CD4-positive, alpha-beta T cell treated with Interleukin-4 for 1 hour (primary cell): Measurements from ENCODE around the gene CTNS.
"Not testable (repeated sequence)": the region's sequence is repeated elsewhere in the genome, so short reads cannot be mapped to it uniquely, and the experiment has no call there.

ENCODE experiments used
- DNase-seq, 2 donors: peaks; one replicate each; pipeline ENCODE4 v3.0.0-alpha.2; 2020 to 2022

The CTNS gene

DNA sequence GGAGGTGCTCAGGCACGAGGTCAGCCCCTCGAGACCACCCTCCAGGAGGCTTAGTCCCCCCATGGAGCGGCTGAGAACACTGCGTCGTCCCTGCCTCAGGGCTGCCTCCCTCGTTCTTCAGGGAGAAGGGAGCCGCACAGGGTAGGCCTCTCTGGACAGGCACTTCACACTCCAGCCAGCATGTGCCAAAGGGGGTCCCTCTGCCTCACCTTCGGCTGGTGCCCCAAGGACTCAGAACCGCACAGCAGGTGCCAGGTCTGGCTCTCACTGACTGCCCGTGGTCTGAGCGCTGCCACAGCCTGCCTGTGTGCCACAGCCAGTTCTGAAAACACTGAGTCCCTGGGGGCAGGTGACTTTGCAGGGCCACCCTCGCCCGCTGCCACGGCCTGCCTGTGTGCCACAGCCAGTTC is 52.3 kb downstream of the CTNS start:
- DNase-seq = no peak

- DNase-seq = no peak
Measured at GRCh38 chr17:3689262-3690093, 52.9 kb downstream of the CTNS start.

- DNase-seq = no peak
Measured at GRCh38 chr17:3690094-3690715, 53.6 kb downstream of the CTNS start.

GRCh38 chr17:3691617-3692067 is 55.1 kb downstream of the CTNS start:
- DNase-seq = no peak

- DNase-seq = no peak
Measured at GRCh38 chr17:3692346-3692745, 55.8 kb downstream of the CTNS start.

GRCh38 chr17:3693141-3693540 is 56.6 kb downstream of the CTNS start:
- DNase-seq = no peak

DNA sequence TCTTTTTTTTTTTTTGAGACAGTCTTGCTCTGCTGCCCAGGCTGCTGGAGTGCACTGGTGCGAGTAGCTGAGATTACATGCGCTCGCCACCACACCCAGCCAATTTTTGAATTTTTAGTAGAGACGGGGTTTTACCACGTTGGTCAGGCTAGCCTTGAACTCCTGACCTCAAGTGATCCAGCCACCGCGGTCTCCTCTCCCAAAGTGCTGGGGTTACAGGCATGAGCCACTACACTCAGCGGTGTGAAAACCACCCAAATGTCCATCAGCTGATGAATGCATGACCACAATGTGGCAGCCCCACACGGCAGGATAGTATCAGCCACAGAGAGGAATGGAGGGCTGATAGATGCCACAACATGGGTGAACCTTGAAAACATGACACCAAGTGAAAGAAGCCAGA is 57.3 kb downstream of the CTNS start:
- DNase-seq = peak; percentile 42 to 62

DNA sequence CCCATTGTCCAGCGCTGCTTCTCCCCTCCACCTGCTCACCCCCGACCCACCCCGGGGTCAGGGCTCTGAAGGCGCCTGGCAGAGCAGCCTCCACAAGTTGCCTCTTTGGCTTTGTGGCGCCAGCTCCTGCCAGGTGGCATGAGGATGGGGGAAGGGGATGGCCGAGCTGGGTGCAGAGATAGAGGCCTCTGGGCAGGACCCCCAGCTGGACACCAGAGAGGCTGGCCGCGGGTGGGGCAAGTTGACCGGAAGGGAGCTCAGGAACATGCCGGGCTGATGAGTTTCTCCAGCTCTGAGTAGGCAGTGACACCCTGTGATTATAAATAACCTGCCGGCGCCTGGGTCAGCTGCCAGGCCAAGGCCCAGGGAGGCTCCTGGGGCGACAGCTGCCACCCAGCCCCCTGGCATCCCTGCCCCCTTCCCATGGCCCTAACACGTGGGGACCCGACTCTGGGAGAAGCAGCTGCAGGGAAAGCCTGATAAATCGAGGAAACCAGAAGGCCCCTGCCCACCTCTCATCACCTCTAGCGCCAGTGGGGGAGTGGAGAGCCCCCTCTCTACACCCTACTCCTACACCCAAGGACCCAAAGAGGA is 58.7 kb downstream of the CTNS start:
- no peak for DNase-seq

DNA sequence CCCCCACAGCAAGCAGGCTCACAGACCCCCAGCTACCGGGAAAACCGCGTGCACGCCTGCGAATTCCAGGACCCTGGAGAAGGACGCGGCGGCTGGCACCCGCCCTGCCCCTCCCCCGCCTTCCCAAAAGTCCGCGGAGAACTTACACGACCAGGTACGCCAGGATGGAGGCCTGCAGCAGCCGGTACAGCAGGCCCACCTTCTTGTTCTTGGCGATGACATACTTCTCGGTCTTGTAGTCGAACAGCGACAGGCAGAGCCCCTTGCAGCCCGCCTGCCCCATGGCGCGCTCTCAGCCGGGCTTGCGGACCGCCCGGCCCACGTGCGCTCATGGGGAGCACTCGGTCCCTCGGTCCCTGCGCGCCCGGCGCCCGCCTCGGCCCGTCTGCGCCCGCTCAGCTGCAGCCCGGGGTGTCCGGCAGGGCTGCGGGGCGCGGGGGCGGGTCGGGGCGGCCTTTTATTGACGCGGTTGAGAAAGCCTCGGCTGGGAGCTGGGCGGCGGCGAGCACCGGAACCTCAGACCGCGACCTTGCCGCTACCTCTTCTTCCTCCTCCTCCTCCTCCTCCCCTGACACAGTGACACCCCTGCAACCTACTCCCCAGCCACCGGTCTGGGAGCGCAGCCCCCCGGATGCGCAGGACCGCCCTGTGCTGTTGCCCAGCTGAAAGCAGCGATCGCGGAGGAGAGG is 59.3 kb downstream of the CTNS start, which contains the start of gene P2RX5:
Gene P2RX5 (minus strand): TSS at position 433 of the 689 bp plus-strand sequence. CDS start 150 bp downstream, at position 283.
- DNase-seq = peak; percentile 53 to 62

DNA sequence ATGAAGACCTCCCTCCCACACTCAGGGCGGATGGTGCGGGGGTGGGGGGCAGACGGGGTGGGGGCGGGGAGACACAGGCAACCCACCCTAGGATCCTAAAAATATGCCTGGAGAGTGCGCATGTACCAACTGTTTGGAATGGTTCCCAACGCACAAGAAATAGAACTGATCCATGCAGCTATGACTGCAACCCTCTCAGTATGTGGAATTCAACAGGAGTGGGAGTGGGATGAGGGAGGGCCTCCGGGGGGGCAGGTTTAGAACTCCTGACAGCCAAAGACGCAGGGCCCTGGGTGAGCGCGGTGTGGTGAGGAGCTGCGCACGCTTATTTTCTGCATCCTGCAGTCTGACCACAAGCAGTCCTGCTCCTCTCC is 60.5 kb downstream of the CTNS start:
- no peak for DNase-seq

- no peak for DNase-seq
Measured at GRCh38 chr17:3698139-3698538, 61.6 kb downstream of the CTNS start.

GRCh38 chr17:3699951-3700350 is 63.4 kb downstream of the CTNS start:
- DNase-seq = no peak

- DNase-seq = not testable (repeated sequence)
Measured at GRCh38 chr17:3702041-3702539, 65.5 kb downstream of the CTNS start.

GRCh38 chr17:3704931-3705717 is 68.6 kb downstream of the CTNS start:
- DNase-seq = no peak

DNA sequence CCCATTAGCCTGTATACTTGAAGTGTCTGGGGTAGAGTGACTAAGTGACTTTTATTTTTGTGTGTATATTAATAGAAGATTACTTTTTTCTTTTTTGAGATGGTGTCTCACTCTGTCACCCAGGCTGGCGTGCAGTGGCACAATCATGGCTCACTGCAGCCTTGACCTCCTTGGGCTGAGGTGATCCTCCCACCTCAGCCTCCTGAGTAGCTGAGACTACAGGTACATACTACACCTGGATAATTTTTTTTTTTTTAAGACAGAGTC is 69.1 kb downstream of the CTNS start:
- DNase-seq = not testable (repeated sequence)

DNA sequence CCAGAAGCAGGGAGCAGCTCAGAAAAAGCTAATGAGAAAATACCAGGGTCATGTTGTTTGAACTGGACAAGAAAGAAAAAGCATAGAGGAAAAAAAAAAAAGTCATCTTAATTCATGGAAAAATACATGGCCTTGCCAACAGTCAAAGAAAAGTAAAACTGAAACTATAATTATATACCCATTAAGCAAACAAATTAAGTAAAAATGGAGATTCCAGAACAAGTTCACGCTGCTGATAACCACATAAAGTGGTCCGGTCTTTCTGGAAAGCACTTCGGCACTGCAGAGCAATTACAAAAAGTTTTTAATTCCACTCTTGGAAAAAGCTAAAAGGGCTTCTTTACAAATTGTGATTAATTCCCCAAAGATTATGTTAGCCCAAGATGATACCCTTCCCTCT is 71.8 kb downstream of the CTNS start:
- no peak for DNase-seq

- peak; percentile 84 to 91 for DNase-seq
Measured at GRCh38 chr17:3710951-3711383, 74.4 kb downstream of the CTNS start.
